ENCODE measurements around the gene TUBB8. TPM values are rescaled to one million over a fixed set of nuclear protein-coding genes. Genes with fewer than 3 reads are reported as not detected.
A peak's percentile ranks its signal among the peaks of the same experiment; 100 is the strongest.

Gene TUBB8
- total RNA-seq (2014; rRNA removed; shearing (Covaris generic)), result not detected in 2 replicates
- polyA plus RNA-seq (2016; fragmentation: Nextera tagmentation; extraction: Ambion mirVana), result not detected in 2 replicates

- WGBS, 2 experiments (ENCODE audit: low coverage in 1 of 2, low lambda C conversion rate in 2 of 2, missing lambda C conversion rate in 2 of 2), result 39% methylated on average over 34 of the region's 34 CpGs; no CpG with 5 or more reads in 1 of the 2 experiments
Observed at GRCh38 chr10:48996-49395, at the start of gene TUBB8. Gene TUBB8, minus strand, starts transcription at chr10:49296. Its CDS starts 58 bp downstream, at chr10:49238.

DNA sequence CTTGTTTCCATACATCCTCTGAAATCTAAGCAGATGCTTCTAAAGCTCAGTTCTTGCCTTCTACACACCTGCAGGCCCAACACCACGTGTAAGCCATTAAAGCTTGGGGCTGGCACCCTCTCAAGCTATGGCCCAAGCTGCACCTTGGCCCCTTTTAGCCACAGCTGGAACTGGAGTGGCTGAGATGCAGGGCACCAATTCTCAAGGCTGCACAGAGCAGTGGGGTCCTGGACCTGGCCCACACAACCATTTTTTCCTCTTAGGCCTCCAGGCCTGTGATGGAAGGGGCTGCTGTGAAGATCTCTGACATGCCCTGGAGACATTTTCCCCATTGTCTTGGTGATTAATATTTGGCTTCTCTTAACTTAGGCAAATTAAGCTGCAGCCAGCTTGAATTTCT, 47.4 kb upstream of the TUBB8 start:
- H3K4me2 ChIP-seq (ENCODE audit: unreplicated experiment), result no peak overlapping the region
- H3F3A ChIP-seq (ENCODE audit: insufficient read depth), result no peaks in the 10 kb centered on the region
- H2AFZ ChIP-seq, result no peak overlapping the region
- H3K9me3 ChIP-seq (ENCODE audit: low read depth), result no peaks in the 10 kb centered on the region
- H3K27me3 ChIP-seq (replicated peaks; ENCODE audit: insufficient read depth), result 0 out of 2 replicates have a peak, but pooled peaks cover 6% of the 10 kb centered on the region
- no peak for TF ChIP-seq EZH2 (IDR thresholded peaks at IDR 0.05; ENCODE audit: insufficient read depth, poor library complexity, severe bottlenecking)
- TF ChIP-seq EZH2phosphoT487 (IDR thresholded peaks at IDR 0.05; ENCODE audit: insufficient read depth, low read depth), result no peak
- no peaks in the 10 kb centered on the region for H4K20me1 ChIP-seq (ENCODE audit: insufficient read depth)
- H3K9me2 ChIP-seq (ENCODE audit: insufficient read depth), result no peaks in the 10 kb centered on the region
- no peaks in the 10 kb centered on the region for H3K4me1 ChIP-seq (ENCODE audit: insufficient read depth)
- no peaks in the 10 kb centered on the region for H3K79me2 ChIP-seq (ENCODE audit: insufficient read depth)
- no peak overlapping the region for H3K9ac ChIP-seq
- DNase-seq, result no peak
- no peak overlapping the region for H3K27ac ChIP-seq
- no peak overlapping the region for H3K4me3 ChIP-seq
- H3K36me3 ChIP-seq (ENCODE audit: low read depth), result no peaks in the 10 kb centered on the region
- in situ Hi-C loops (cut with MboI), result no loop called here
- 0% methylated on average over 1 of the region's 1 CpG for WGBS, 2 experiments (ENCODE audit: low coverage in 1 of 2, low lambda C conversion rate in 2 of 2, missing lambda C conversion rate in 2 of 2)

More at GRCh38 chr10:48996-49395, at the start of gene TUBB8:
- no peak for TF ChIP-seq EZH2phosphoT487 (IDR thresholded peaks at IDR 0.05; ENCODE audit: insufficient read depth, low read depth)
- Histone ChIP-seq H3K4me2 (ENCODE audit: unreplicated experiment) (no peak within 1 kb of the TSS), H3K4me3 (no peak within 1 kb of the TSS), H2AFZ (no peak within 1 kb of the TSS), H3K9me2 (ENCODE audit: insufficient read depth) (no peaks in the 10 kb centered on the region), H3F3A (ENCODE audit: insufficient read depth) (no peaks in the 10 kb centered on the region), H3K36me3 (ENCODE audit: low read depth) (no peaks in the 10 kb centered on the region), H3K79me2 (ENCODE audit: insufficient read depth) (no peaks in the 10 kb centered on the region), H3K27me3 (replicated peaks; ENCODE audit: insufficient read depth) (no peaks in the 10 kb centered on the region), H3K27ac (no peak within 1 kb of the TSS), H4K20me1 (ENCODE audit: insufficient read depth) (no peaks in the 10 kb centered on the region), H3K9ac (no peak within 1 kb of the TSS), H3K9me3 (ENCODE audit: low read depth) (no peaks in the 10 kb centered on the region), H3K4me1 (ENCODE audit: insufficient read depth) (no peaks in the 10 kb centered on the region)
- in situ Hi-C loops (cut with MboI), result no loop called here
- DNase-seq, result no peak

DNA sequence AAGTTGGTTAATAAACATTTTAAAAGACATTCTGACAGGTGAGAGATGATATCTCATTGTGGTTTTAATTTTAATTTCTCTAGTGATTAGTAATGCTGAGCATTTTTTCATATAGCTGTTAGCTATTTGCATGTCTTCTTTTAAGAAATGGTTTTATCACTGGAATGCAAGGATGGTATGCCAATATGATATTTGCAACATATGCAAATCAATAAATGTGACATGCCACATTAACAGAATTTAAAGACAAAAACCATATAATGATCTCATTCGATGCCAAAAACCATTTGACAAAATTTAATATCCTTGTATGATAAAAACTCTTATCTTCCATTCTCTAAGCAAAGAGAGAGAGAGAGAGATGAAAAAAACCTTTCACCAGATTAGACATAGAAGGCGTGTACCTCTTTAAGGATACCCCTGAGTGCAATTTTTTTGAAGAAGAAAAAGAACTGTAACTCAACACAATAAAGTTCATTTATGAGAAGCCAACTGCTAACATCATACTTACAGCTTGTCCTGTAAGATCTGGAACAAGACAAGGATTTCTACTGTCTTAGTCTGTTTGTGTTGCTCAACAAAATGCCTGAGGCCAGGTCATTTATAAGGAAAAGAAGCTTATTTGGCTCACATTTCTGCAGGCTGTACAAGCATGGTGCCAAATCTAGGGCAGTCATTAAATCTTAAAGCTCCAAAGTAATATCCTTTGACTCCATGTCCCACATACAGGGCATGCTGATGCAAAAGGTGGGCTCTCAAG, 46.4 kb upstream of the TUBB8 start:
- in situ Hi-C loops (cut with MboI), result no loop called here
- 0 out of 2 replicates have a peak, but pooled peaks cover 6% of the 10 kb centered on the region for H3K27me3 ChIP-seq (replicated peaks; ENCODE audit: insufficient read depth)
- H3K4me3 ChIP-seq, result no peak overlapping the region
- whole genome bisulfite sequencing, 2 experiments (ENCODE audit: low coverage in 1 of 2, low lambda C conversion rate in 2 of 2, missing lambda C conversion rate in 2 of 2), result 9% methylated on average over 2 of the region's 2 CpGs
- H3K4me2 ChIP-seq (ENCODE audit: unreplicated experiment), result no peak overlapping the region
- H4K20me1 ChIP-seq (ENCODE audit: insufficient read depth), result no peaks in the 10 kb centered on the region
- H2AFZ ChIP-seq, result no peak overlapping the region
- no peak overlapping the region for H3K27ac ChIP-seq
- H3K9me3 ChIP-seq (ENCODE audit: low read depth), result no peaks in the 10 kb centered on the region
- no peaks in the 10 kb centered on the region for H3K36me3 ChIP-seq (ENCODE audit: low read depth)
- DNase-seq, result peak; percentile 5
- no peaks in the 10 kb centered on the region for H3K4me1 ChIP-seq (ENCODE audit: insufficient read depth)
- H3K9me2 ChIP-seq (ENCODE audit: insufficient read depth), result no peaks in the 10 kb centered on the region
- TF ChIP-seq EZH2phosphoT487 (IDR thresholded peaks at IDR 0.05; ENCODE audit: insufficient read depth, low read depth) (no peak), EZH2 (IDR thresholded peaks at IDR 0.05; ENCODE audit: insufficient read depth, poor library complexity, severe bottlenecking) (no peak)
- H3F3A ChIP-seq (ENCODE audit: insufficient read depth), result no peaks in the 10 kb centered on the region
- H3K79me2 ChIP-seq (ENCODE audit: insufficient read depth), result no peaks in the 10 kb centered on the region
- no peak overlapping the region for H3K9ac ChIP-seq

DNA sequence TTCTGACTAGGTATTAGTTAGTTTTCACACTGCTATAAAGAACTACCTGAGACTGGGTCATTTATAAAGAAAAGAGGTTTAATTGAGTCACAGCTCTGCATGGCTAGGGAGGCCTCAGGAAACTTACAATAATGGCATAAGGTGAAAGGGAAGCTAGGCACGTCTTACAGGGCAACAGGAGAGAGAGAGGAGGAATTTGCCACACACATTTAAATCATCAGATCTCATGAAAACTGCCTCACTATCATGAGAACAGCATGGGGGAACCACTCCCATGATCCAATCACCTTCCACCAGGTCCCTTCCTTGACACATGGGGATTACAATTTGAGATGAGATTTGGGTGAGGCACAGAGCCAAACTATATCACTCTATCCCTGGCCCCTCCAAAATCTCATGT, 45.5 kb upstream of the TUBB8 start:
- Histone ChIP-seq H4K20me1 (ENCODE audit: insufficient read depth) (no peaks in the 10 kb centered on the region), H3K9me2 (ENCODE audit: insufficient read depth) (no peaks in the 10 kb centered on the region), H2AFZ (no peak overlapping the region), H3K36me3 (ENCODE audit: low read depth) (no peaks in the 10 kb centered on the region), H3K79me2 (ENCODE audit: insufficient read depth) (no peaks in the 10 kb centered on the region), H3K9ac (no peak overlapping the region), H3K4me1 (ENCODE audit: insufficient read depth) (no peaks in the 10 kb centered on the region), H3K27ac (no peak overlapping the region), H3K27me3 (replicated peaks; ENCODE audit: insufficient read depth) (0 out of 2 replicates have a peak, but pooled peaks cover 6% of the 10 kb centered on the region), H3F3A (ENCODE audit: insufficient read depth) (no peaks in the 10 kb centered on the region), H3K4me2 (ENCODE audit: unreplicated experiment) (no peak overlapping the region), H3K9me3 (ENCODE audit: low read depth) (no peaks in the 10 kb centered on the region), H3K4me3 (no peak overlapping the region)
- TF ChIP-seq EZH2 (IDR thresholded peaks at IDR 0.05; ENCODE audit: insufficient read depth, poor library complexity, severe bottlenecking), result no peak
- no peak for TF ChIP-seq EZH2phosphoT487 (IDR thresholded peaks at IDR 0.05; ENCODE audit: insufficient read depth, low read depth)
- in situ Hi-C loops (cut with MboI), result no loop called here
- WGBS, 2 experiments (ENCODE audit: low coverage in 1 of 2, low lambda C conversion rate in 2 of 2, missing lambda C conversion rate in 2 of 2), result 0 to 7% methylated on average over 1 of the region's 1 CpG
- DNase-seq, result no peak
